ENCODE data around the gene TOMM70.

GRCh38 chr3:100376301-100376700, 24.6 kb downstream of the TOMM70 start:
- TF ChIP-seq CTCF (IDR thresholded peaks at IDR 0.05 in 2 of 3, conservative IDR thresholded peaks at IDR 0.05 in 1 of 3; ENCODE audit: control insufficient read depth in 2 of 3, extremely low read depth in 1 of 3, insufficient read depth in 1 of 3, low read depth in 3 of 3, low read length in 3 of 3) (no peak), SIN3A (IDR thresholded peaks at IDR 0.05; ENCODE audit: low read depth, low read length) (no peak), ATF3 (IDR thresholded peaks at IDR 0.05; ENCODE audit: borderline replicate concordance, extremely low read depth, low read depth, low read length) (no peak), SIX5 (IDR thresholded peaks at IDR 0.05; ENCODE audit: low read depth, low read length, severe bottlenecking) (no peak), NRF1 (conservative IDR thresholded peaks at IDR 0.05; ENCODE audit: low read depth, low read length) (no peak), POLR2A (IDR thresholded peaks at IDR 0.05; ENCODE audit: low read depth, low read length) (no peak), POLR2AphosphoS2 (IDR thresholded peaks at IDR 0.05; ENCODE audit: low read depth, low read length) (no peak), ESRRA (IDR thresholded peaks at IDR 0.05; ENCODE audit: low read length) (no peak), MYC (IDR thresholded peaks at IDR 0.05; ENCODE audit: insufficient read depth, insufficient read length, insufficient replicate concordance, low read length, severe bottlenecking) (no peak), ZZZ3 (IDR thresholded peaks at IDR 0.05; ENCODE audit: control insufficient read depth, insufficient read length, low read depth) (no peak)
